Measurements from ENCODE around the gene POLR3K. TPM values are rescaled to one million over a fixed set of nuclear protein-coding genes. Genes with fewer than 3 reads are reported as not detected.
"Not testable (repeated sequence)": the region's sequence is repeated elsewhere in the genome, so short reads cannot be mapped to it uniquely, and the experiment has no call there.

Gene POLR3K
- total RNA-seq, 2 donors from 2014 or later = 1.4 TPM; not detected in 1

GRCh38 chr16:41439-42068, 11.9 kb downstream of the POLR3K start:
- no peaks in the 10 kb centered on the region for H3K27me3 ChIP-seq (replicated peaks; ENCODE audit: insufficient read depth)
- H3K27ac ChIP-seq = no peak overlapping the region
- H3K9me3 ChIP-seq = no peaks in the 10 kb centered on the region
- ATAC-seq (ENCODE audit: insufficient number of reproducible peaks, low FRiP score, low read depth) = no peak
- no peaks in the 10 kb centered on the region for H3K36me3 ChIP-seq
- no peak for DNase-seq (ENCODE audit: low spot score)
- H3K4me1 ChIP-seq (ENCODE audit: control insufficient read depth in 1 of 2, low read depth in 2 of 2) = no peaks in the 10 kb centered on the region
- TF ChIP-seq CTCF (IDR thresholded peaks at IDR 0.05) = no peak
- H3K4me3 ChIP-seq = no peak overlapping the region

GRCh38 chr16:38941-39892, 14.2 kb downstream of the POLR3K start:
- Histone ChIP-seq H3K27me3 (replicated peaks; ENCODE audit: insufficient read depth) (no peaks in the 10 kb centered on the region), H3K36me3 (no peaks in the 10 kb centered on the region), H3K4me1 (ENCODE audit: control insufficient read depth in 1 of 2, low read depth in 2 of 2) (no peaks in the 10 kb centered on the region), H3K4me3 (no peak overlapping the region), H3K27ac (no peak overlapping the region), H3K9me3 (no peaks in the 10 kb centered on the region)
- ATAC-seq (ENCODE audit: insufficient number of reproducible peaks, low FRiP score, low read depth) = no peak
- no peak for TF ChIP-seq CTCF (IDR thresholded peaks at IDR 0.05)
- DNase-seq (ENCODE audit: low spot score) = no peak

- H3K4me1 ChIP-seq (ENCODE audit: control insufficient read depth in 1 of 2, low read depth in 2 of 2); ATAC-seq (ENCODE audit: insufficient number of reproducible peaks, low FRiP score, low read depth); H3K9me3 ChIP-seq; H3K4me3 ChIP-seq; DNase-seq (ENCODE audit: low spot score); H3K27me3 ChIP-seq (replicated peaks; ENCODE audit: insufficient read depth); H3K27ac ChIP-seq; H3K36me3 ChIP-seq: not testable (repeated sequence)
These were observed 15.2 kb downstream of the POLR3K start for GRCh38 chr16:38206-38605.

GRCh38 chr16:37511-37910, 15.9 kb downstream of the POLR3K start:
- Histone ChIP-seq H3K4me3 (no peak overlapping the region), H3K36me3 (no peaks in the 10 kb centered on the region), H3K27me3 (replicated peaks; ENCODE audit: insufficient read depth) (no peaks in the 10 kb centered on the region), H3K27ac (no peak overlapping the region), H3K4me1 (ENCODE audit: control insufficient read depth in 1 of 2, low read depth in 2 of 2) (no peaks in the 10 kb centered on the region), H3K9me3 (no peaks in the 10 kb centered on the region)
- ATAC-seq (ENCODE audit: insufficient number of reproducible peaks, low FRiP score, low read depth) (no peak), DNase-seq (ENCODE audit: low spot score) (no peak)
- TF ChIP-seq CTCF (IDR thresholded peaks at IDR 0.05) = no peak

GRCh38 chr16:36336-36984, 16.9 kb downstream of the POLR3K start:
- DNase-seq (ENCODE audit: low spot score) = no peak
- TF ChIP-seq CTCF (IDR thresholded peaks at IDR 0.05) = no peak
- Histone ChIP-seq H3K27ac (no peak overlapping the region), H3K36me3 (no peaks in the 10 kb centered on the region), H3K4me1 (ENCODE audit: control insufficient read depth in 1 of 2, low read depth in 2 of 2) (no peaks in the 10 kb centered on the region), H3K4me3 (no peak overlapping the region), H3K27me3 (replicated peaks; ENCODE audit: insufficient read depth) (no peaks in the 10 kb centered on the region), H3K9me3 (no peaks in the 10 kb centered on the region)
- ATAC-seq (ENCODE audit: insufficient number of reproducible peaks, low FRiP score, low read depth) = no peak

Data from thoracic aorta (tissue), 2 donors.